ENCODE measurements around the gene CTAGE4.
"Not testable (repeated sequence)": the region's sequence is repeated elsewhere in the genome, so short reads cannot be mapped to it uniquely, and the experiment has no call there.

The CTAGE4 gene

DNA sequence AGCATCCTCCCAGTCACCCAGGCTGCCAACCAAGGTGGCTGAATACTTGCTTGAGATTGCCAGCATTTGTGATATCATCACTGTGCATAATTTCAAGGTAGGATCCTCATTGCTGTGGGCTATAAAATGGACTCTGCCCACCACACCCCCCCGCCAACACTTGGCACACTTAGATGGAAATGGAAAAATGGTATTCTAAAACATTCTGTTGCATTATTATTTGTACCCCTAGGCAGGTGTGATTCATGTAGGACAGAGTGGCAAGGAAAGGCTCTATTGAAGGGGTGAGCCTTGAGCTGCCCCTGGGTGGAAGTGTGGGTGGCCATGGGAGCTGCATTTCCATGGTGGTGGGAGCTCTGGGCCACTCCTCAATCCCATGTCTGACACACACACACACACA is 35.3 kb downstream of the CTAGE4 start:
- not testable (repeated sequence) for DNase-seq

GRCh38 chr7:144219149-144219548 is 35.9 kb downstream of the CTAGE4 start:
- not testable (repeated sequence) for DNase-seq

- DNase-seq: not testable (repeated sequence)
Observed at GRCh38 chr7:144220531-144220930, 37.3 kb downstream of the CTAGE4 start.

DNA sequence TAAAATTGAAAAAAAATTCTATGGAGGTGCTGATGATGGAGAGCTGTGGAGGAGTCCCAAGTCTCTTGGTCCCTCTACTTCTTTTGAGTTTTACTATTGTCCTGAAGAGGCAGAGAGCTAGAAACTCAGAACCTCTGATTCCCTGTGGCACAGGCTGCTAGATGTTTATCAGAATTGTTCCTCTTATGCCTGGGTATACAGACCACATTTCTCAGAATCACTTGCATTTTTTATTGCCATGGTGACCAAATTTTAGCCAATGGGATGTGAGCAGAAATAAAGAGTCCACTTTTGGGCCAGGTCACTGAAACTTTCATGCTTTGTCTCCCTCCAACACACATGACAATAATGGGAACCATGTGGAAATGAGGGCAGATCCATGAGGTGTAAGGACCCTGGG is 40.4 kb downstream of the CTAGE4 start:
- DNase-seq: not testable (repeated sequence)

- not testable (repeated sequence) for DNase-seq
Observed at GRCh38 chr7:144226866-144227265, 43.6 kb downstream of the CTAGE4 start.

GRCh38 chr7:144228810-144229209 is 45.5 kb downstream of the CTAGE4 start:
- DNase-seq: not testable (repeated sequence)

- DNase-seq: not testable (repeated sequence)
Observed at GRCh38 chr7:144231027-144231426, 47.8 kb downstream of the CTAGE4 start.

DNA sequence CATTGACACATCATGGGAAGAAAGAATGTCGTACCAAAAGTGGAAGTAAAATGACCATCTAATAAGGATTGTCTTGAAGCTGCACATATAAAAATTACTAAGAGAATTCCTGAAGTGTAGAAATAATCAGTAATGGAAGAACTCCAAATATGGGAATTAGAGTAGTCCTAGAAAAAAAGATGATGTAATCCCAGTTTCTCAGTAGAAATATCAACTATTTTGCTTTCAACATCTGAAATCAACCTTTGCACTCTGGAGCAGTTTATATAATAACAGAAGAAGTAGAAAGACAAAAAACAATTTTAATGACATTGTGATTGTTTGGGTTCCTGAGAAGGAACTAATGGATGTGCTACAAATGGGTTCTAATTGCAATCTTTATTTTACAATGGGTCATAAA is 49.8 kb downstream of the CTAGE4 start:
- DNase-seq: not testable (repeated sequence)

Data from NCI-H510A (cell line).